Osteocyte (in vitro differentiated cells): ENCODE measurements around the gene DEPDC7. TPM values are rescaled to one million over a fixed set of nuclear protein-coding genes. Genes with fewer than 3 reads are reported as not detected.
"Not testable (repeated sequence)": the region's sequence is repeated elsewhere in the genome, so short reads cannot be mapped to it uniquely, and the experiment has no call there.

Source experiments
- DNase-seq: peaks from one replicate; pipeline ENCODE4 v3.0.0; 2021; ENCODE audit warnings: mixed read lengths; ENCODE audit not compliant: unreplicated experiment; ENCODE audit errors: extremely low spot score
- H3K27ac Mint-ChIP-seq: one replicate; pipeline ENCODE4 v1.8.0; 2021; ENCODE audit warnings: mild to moderate bottlenecking, mixed read lengths; ENCODE audit not compliant: unreplicated experiment
- H3K27me3 Mint-ChIP-seq: one replicate; pipeline ENCODE4 v1.8.0; 2021; ENCODE audit warnings: mixed read lengths; ENCODE audit not compliant: unreplicated experiment
- H3K36me3 Mint-ChIP-seq: one replicate; pipeline ENCODE4 v1.8.0; 2021; ENCODE audit warnings: mixed read lengths; ENCODE audit not compliant: unreplicated experiment
- H3K4me1 Mint-ChIP-seq: one replicate; pipeline ENCODE4 v1.8.0; 2021; ENCODE audit warnings: mixed read lengths; ENCODE audit not compliant: unreplicated experiment
- H3K4me3 Mint-ChIP-seq: one replicate; pipeline ENCODE4 v1.8.0; 2021; ENCODE audit warnings: mild to moderate bottlenecking, moderate library complexity, mixed read lengths; ENCODE audit not compliant: unreplicated experiment
- H3K9me3 Mint-ChIP-seq: one replicate; pipeline ENCODE4 v1.8.0; 2021; ENCODE audit warnings: mixed read lengths; ENCODE audit not compliant: unreplicated experiment
- CTCF ChIP-seq: fragments of 200-600 bp; sonication (generic); IDR thresholded peaks from 2 replicates; pipeline ENCODE4 v1.5.0; 2021; ENCODE audit warnings: antibody characterized with exemption, mild to moderate bottlenecking, moderate library complexity
- total RNA-seq: library from RNA; stranded (reverse); gene quantifications from 2 replicates; pipeline ENCODE4 v1.2.1, GENCODE V29; 2021

The DEPDC7 gene
- total RNA-seq, 1 donor from 2014 or later: 2.9 TPM

- H3K27ac Mint-ChIP-seq: no peak overlapping the region
- H3K4me1 Mint-ChIP-seq: peaks cover 20% of the 10 kb centered on the region
- H3K36me3 Mint-ChIP-seq: peaks cover 39% of the 10 kb centered on the region
- TF ChIP-seq CTCF: no peak
- no peaks in the 10 kb centered on the region for H3K27me3 Mint-ChIP-seq
- DNase-seq: no peak
- H3K9me3 Mint-ChIP-seq: peaks cover 4% of the 10 kb centered on the region
- no peak overlapping the region for H3K4me3 Mint-ChIP-seq
Observed at GRCh38 chr11:33044285-33044756, 28.6 kb downstream of the DEPDC7 start.

DNA sequence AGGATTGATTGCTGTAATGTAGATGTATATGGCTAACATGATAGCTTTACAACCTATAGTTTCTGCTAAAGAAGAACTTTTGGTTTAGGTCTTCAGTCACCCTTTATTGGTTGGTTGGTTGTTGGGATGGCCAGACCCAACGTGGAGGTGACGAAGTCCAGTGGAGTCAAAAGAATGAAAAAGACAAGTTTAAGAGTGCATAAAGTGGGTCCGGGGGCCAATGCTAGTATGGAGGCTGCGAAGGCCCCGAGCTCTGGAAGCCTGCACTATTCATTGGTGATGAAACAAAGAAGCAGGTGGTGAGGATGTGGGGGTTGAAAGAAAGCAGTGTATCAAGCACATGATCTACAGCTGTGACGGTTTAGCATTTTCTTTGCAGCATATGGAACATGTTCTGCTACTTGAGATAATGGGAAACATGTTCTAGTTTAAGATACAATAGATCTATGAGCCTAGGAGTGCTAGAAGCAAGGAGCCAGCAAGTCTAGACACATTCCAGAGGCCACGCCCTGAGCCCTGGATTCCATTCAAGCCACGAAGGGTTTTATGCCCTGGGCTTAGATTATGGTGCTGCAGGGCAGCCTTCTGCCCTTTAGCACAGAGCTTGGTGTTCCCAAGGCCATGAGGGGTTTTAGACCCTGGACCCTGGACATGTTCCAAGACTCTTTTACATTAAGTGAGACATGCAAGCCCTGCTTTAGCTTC is 30.0 kb downstream of the DEPDC7 start:
- DNase-seq: no peak
- no peak overlapping the region for H3K27ac Mint-ChIP-seq
- peaks cover 39% of the 10 kb centered on the region for H3K36me3 Mint-ChIP-seq
- TF ChIP-seq CTCF: no peak
- peaks cover 4% of the 10 kb centered on the region for H3K9me3 Mint-ChIP-seq
- H3K4me1 Mint-ChIP-seq: peaks cover 13% of the 10 kb centered on the region
- H3K4me3 Mint-ChIP-seq: no peak overlapping the region
- no peaks in the 10 kb centered on the region for H3K27me3 Mint-ChIP-seq

DNA sequence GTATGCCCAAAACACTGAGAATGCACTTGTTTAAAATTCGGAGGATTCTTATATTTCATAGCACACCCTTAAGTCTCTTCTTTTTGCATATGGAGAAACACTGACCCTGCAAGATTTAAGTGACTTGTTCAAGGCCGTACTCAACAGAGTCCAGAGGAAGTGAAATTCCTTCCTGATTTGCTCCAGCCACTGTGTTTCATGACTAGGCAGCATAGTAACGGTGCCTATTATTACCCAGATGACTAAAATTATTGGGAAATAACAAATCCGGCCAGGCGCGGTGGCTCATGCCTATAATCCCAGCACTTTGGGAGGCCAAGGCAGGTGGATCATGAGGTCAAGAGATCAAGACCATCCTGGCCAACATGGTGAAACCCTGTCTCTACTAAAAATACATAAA is 33.0 kb downstream of the DEPDC7 start:
- H3K4me1 Mint-ChIP-seq, H3K9me3 Mint-ChIP-seq, DNase-seq, H3K27me3 Mint-ChIP-seq, H3K4me3 Mint-ChIP-seq, H3K27ac Mint-ChIP-seq: not testable (repeated sequence)
- H3K36me3 Mint-ChIP-seq: peaks cover 43% of the 10 kb centered on the region

DNA sequence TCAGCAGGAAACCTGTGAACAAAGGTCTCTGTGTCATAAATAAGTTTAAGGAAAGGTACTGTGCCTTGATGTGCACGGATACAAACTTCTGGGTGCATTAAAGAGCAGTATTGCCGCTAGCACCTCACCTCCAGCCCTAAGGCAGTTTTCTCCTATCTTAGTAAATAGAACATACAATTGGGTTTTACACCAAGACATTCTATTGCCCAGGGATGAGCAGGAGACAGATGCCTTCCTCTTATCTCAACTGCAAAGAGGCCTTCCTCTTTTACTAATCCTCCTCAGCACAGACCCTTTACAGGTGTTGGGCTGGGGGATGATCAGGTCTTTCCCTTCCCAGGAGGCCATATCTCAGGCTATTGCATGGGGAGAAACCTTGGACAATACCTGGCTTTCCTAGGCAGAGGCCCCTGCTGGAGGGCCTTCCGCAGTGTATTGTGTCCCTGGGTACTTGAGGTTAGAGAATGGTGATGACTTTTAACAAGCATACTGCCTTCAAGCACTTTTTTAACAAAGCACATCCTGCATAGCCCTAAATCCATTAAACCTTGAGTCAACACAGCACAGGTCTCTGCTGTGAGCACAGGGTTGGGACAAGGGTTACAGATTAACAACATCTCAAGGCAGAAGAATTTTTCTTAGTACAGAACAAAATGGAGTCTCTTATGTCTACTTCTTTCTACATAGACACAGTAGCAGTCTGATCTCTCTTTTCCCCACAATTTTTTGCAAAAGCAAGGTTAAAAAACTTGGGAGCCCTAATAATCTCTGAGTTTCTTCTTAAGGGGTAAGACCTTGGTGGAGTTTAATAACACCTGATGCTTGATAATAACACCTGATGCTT is 34.1 kb downstream of the DEPDC7 start:
- not testable (repeated sequence) for DNase-seq, H3K4me1 Mint-ChIP-seq, H3K4me3 Mint-ChIP-seq, H3K27ac Mint-ChIP-seq, H3K9me3 Mint-ChIP-seq, H3K27me3 Mint-ChIP-seq
- peaks cover 44% of the 10 kb centered on the region for H3K36me3 Mint-ChIP-seq

GRCh38 chr11:33052231-33052630 is 36.6 kb downstream of the DEPDC7 start:
- H3K27ac Mint-ChIP-seq: no peak overlapping the region
- H3K4me1 Mint-ChIP-seq: no peaks in the 10 kb centered on the region
- peaks cover 31% of the 10 kb centered on the region for H3K36me3 Mint-ChIP-seq
- no peaks in the 10 kb centered on the region for H3K9me3 Mint-ChIP-seq
- H3K4me3 Mint-ChIP-seq: no peak overlapping the region
- DNase-seq: no peak
- TF ChIP-seq CTCF: no peak
- no peaks in the 10 kb centered on the region for H3K27me3 Mint-ChIP-seq

- H3K4me1 Mint-ChIP-seq: no peaks in the 10 kb centered on the region
- no peak for DNase-seq
- no peak overlapping the region for H3K4me3 Mint-ChIP-seq
- H3K36me3 Mint-ChIP-seq: peaks cover 35% of the 10 kb centered on the region
- no peaks in the 10 kb centered on the region for H3K9me3 Mint-ChIP-seq
- H3K27me3 Mint-ChIP-seq: no peaks in the 10 kb centered on the region
- no peak for TF ChIP-seq CTCF
- H3K27ac Mint-ChIP-seq: no peak overlapping the region
Observed at GRCh38 chr11:33055375-33055774, 39.7 kb downstream of the DEPDC7 start.
